ENCODE results near the gene FRMPD3.

GRCh38 chrX:107450823-107451509 lies 1.5 kb downstream of the FRMPD3 start:
- TF ChIP-seq ZNF704 (tag by site-specific recombination; IDR thresholded peaks at IDR 0.05) (no peak), ZNF768 (tag by site-specific recombination; IDR thresholded peaks at IDR 0.05) (no peak), HOXA7 (CRISPR knock-in tag; IDR thresholded peaks at IDR 0.05; ENCODE audit: borderline replicate concordance) (no peak), ZNF24 (tag by site-specific recombination; IDR thresholded peaks at IDR 0.05) (no peak)
